Duodenal mucosa (tissue), 2 donors: Measurements from ENCODE around the gene EGR1.

Experiments used
- H3K27ac ChIP-seq: one replicate; pipeline ENCODE4 v1.7.0; 2013; ENCODE audit warnings: low read depth, low read length
- H3K27me3 ChIP-seq, 2 donors: one replicate each; pipeline ENCODE4 v1.7.0; 2013; ENCODE audit warnings: low read length in 2 of 2, control low read depth in 1 of 2; ENCODE audit not compliant: insufficient read depth in 2 of 2, control insufficient read depth in 1 of 2
- H3K36me3 ChIP-seq, 2 donors: one replicate each; pipeline ENCODE4 v1.7.0; 2013; ENCODE audit warnings: low read length in 2 of 2, control low read depth in 1 of 2; ENCODE audit not compliant: insufficient read depth in 2 of 2, control insufficient read depth in 1 of 2
- H3K4me1 ChIP-seq, 2 donors: one replicate each; pipeline ENCODE4 v1.7.0; 2013; ENCODE audit warnings: low read length in 2 of 2, control low read depth in 1 of 2; ENCODE audit not compliant: insufficient read depth in 2 of 2, control insufficient read depth in 1 of 2
- H3K4me3 ChIP-seq, 2 donors: one replicate each; pipeline ENCODE4 v1.7.0; 2013; ENCODE audit warnings: low read length in 2 of 2, low read depth in 1 of 2
- H3K9ac ChIP-seq, 2 donors: one replicate each; pipeline ENCODE4 v1.7.0; 2013; ENCODE audit warnings: low read length in 2 of 2, low read depth in 1 of 2
- H3K9me3 ChIP-seq, 2 donors: one replicate each; pipeline ENCODE4 v1.7.0; 2013; ENCODE audit warnings: low read length in 2 of 2, control low read depth in 1 of 2; ENCODE audit not compliant: control insufficient read depth in 1 of 2

Gene EGR1

GRCh38 chr5:138453590-138453989 is 11.7 kb upstream of the EGR1 start:
- no peak overlapping the region for H3K27ac ChIP-seq
- H3K4me3 ChIP-seq, result no peak overlapping the region
- H3K9me3 ChIP-seq, result no peaks in the 10 kb centered on the region
- H3K9ac ChIP-seq, result no peak overlapping the region
- peaks cover 0 to under 1% of the 10 kb centered on the region in 2 donors for H3K4me1 ChIP-seq
- no peaks in the 10 kb centered on the region for H3K36me3 ChIP-seq
- H3K27me3 ChIP-seq, result no peaks in the 10 kb centered on the region

- H3K9ac ChIP-seq, result no peak overlapping the region
- peaks cover 0 to 5% of the 10 kb centered on the region in 2 donors for H3K4me1 ChIP-seq
- H3K4me3 ChIP-seq, result no peak overlapping the region
- no peaks in the 10 kb centered on the region for H3K9me3 ChIP-seq
- no peaks in the 10 kb centered on the region for H3K36me3 ChIP-seq
- H3K27me3 ChIP-seq, result no peaks in the 10 kb centered on the region
- no peak overlapping the region for H3K27ac ChIP-seq
Measured at GRCh38 chr5:138454121-138454520, 11.2 kb upstream of the EGR1 start.

- Histone ChIP-seq H3K27me3 (no peaks in the 10 kb centered on the region), H3K36me3 (no peaks in the 10 kb centered on the region), H3K4me1 (peaks cover 0 to 11% of the 10 kb centered on the region in 2 donors), H3K4me3 (no peak overlapping the region), H3K27ac (no peak overlapping the region), H3K9ac (no peak overlapping the region), H3K9me3 (no peaks in the 10 kb centered on the region)
Measured at GRCh38 chr5:138455232-138455930, 9.9 kb upstream of the EGR1 start.

- Histone ChIP-seq H3K36me3 (no peaks in the 10 kb centered on the region), H3K27me3 (no peaks in the 10 kb centered on the region), H3K27ac (no peak overlapping the region), H3K9me3 (no peaks in the 10 kb centered on the region), H3K4me1 (peaks cover 5 to 11% of the 10 kb centered on the region in 2 donors), H3K9ac (no peak overlapping the region), H3K4me3 (no peak overlapping the region)
Measured at GRCh38 chr5:138457531-138458275, 7.6 kb upstream of the EGR1 start.

- H3K9me3 ChIP-seq, result no peaks in the 10 kb centered on the region
- no peak overlapping the region for H3K4me3 ChIP-seq
- no peaks in the 10 kb centered on the region for H3K36me3 ChIP-seq
- no peak overlapping the region for H3K9ac ChIP-seq
- peaks cover 5 to 15% of the 10 kb centered on the region in 2 donors for H3K4me1 ChIP-seq
- no peak overlapping the region for H3K27ac ChIP-seq
- no peaks in the 10 kb centered on the region for H3K27me3 ChIP-seq
Measured at GRCh38 chr5:138458384-138458783, 6.9 kb upstream of the EGR1 start.

- Histone ChIP-seq H3K4me3 (no peak overlapping the region), H3K27ac (no peak overlapping the region), H3K9me3 (no peaks in the 10 kb centered on the region), H3K4me1 (peaks cover 5 to 19% of the 10 kb centered on the region in 2 donors), H3K27me3 (no peaks in the 10 kb centered on the region), H3K36me3 (no peaks in the 10 kb centered on the region), H3K9ac (no peak overlapping the region)
Measured at GRCh38 chr5:138458856-138459255, 6.4 kb upstream of the EGR1 start.

GRCh38 chr5:138459311-138459933 is 5.9 kb upstream of the EGR1 start:
- Histone ChIP-seq H3K9ac (no peak overlapping the region), H3K4me3 (no peak overlapping the region), H3K4me1 (peaks cover 5 to 19% of the 10 kb centered on the region in 2 donors), H3K36me3 (no peaks in the 10 kb centered on the region), H3K27me3 (no peaks in the 10 kb centered on the region), H3K27ac (no peak overlapping the region), H3K9me3 (no peaks in the 10 kb centered on the region)

- Histone ChIP-seq H3K4me1 (peaks cover 5 to 19% of the 10 kb centered on the region in 2 donors), H3K4me3 (no peak overlapping the region), H3K9ac (no peak overlapping the region), H3K9me3 (no peaks in the 10 kb centered on the region), H3K27ac (no peak overlapping the region), H3K27me3 (no peaks in the 10 kb centered on the region), H3K36me3 (no peaks in the 10 kb centered on the region)
Measured at GRCh38 chr5:138460032-138460693, 5.1 kb upstream of the EGR1 start.

GRCh38 chr5:138461343-138462125 is 3.7 kb upstream of the EGR1 start:
- H3K4me1 ChIP-seq, result peaks cover 5 to 28% of the 10 kb centered on the region in 2 donors
- H3K9ac ChIP-seq, result no peak overlapping the region
- H3K27ac ChIP-seq, result no peak overlapping the region
- no peaks in the 10 kb centered on the region for H3K9me3 ChIP-seq
- no peaks in the 10 kb centered on the region for H3K27me3 ChIP-seq
- H3K4me3 ChIP-seq, result no peak overlapping the region
- H3K36me3 ChIP-seq, result no peaks in the 10 kb centered on the region
